IPS DF 6.9 (cell line): Measurements from ENCODE around the gene NKAIN2.

Source experiments
- DNase-seq: peaks from one replicate; pipeline ENCODE4 v3.0.0-alpha.2; 2013; ENCODE audit warnings: low read depth, low spot score
- H3K27ac ChIP-seq: one replicate; pipeline ENCODE4 v1.5.1; 2013; ENCODE audit warnings: low read length, control low read depth
- H3K27me3 ChIP-seq: 2 replicates; pipeline ENCODE4 v1.6.1; 2013; ENCODE audit warnings: mild to moderate bottlenecking, low read length; ENCODE audit not compliant: control insufficient read depth, insufficient read depth
- H3K36me3 ChIP-seq: 2 replicates; pipeline ENCODE4 v1.6.1; 2013; ENCODE audit warnings: low read length; ENCODE audit not compliant: control insufficient read depth, insufficient read depth
- H3K4me1 ChIP-seq: 2 replicates; pipeline ENCODE4 v1.6.1; 2013; ENCODE audit warnings: low read length; ENCODE audit not compliant: control insufficient read depth, insufficient read depth
- H3K4me3 ChIP-seq: 2 replicates; pipeline ENCODE4 v1.5.1; 2013; ENCODE audit warnings: mild to moderate bottlenecking, low read length
- H3K9me3 ChIP-seq: 2 replicates; pipeline ENCODE4 v1.6.1; 2013; ENCODE audit warnings: low read length, inconsistent platforms; ENCODE audit not compliant: control insufficient read depth, insufficient read depth
- WGBS: extraction: QIAGEN DNeasy Blood & Tissue Kit; methylation state at CpG from one replicate; pipeline ENCODE4 v1.1.7; 2013; ENCODE audit warnings: mixed read lengths, missing lambda C conversion rate; ENCODE audit not compliant: insufficient read length, insufficient coverage; 5-methylcytosine and 5-hydroxymethylcytosine counted together

NKAIN2 gene

DNA sequence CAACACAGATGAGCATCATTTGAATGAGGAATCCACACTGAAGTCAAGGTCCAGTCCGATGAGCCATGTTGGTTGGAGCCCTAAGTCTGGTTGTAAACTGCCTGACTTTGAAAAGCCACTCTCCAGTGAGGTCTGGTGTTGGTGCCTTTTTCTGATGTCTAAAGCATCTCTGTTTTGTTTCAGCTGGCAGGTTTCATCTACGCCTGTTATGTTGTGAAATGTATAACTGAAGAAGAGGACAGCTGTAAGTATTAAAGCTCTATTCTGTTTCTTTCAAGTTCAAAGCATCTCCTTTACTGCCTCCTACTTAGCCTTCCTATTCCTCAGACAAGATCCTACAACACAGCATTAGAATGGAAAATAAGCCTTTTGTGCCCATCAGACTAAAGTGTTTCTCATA lies 987.5 kb downstream of the NKAIN2 start:
- no peak for DNase-seq
- Histone ChIP-seq H3K27me3 (no peaks in the 10 kb centered on the region), H3K4me1 (no peaks in the 10 kb centered on the region), H3K36me3 (no peaks in the 10 kb centered on the region), H3K4me3 (no peak overlapping the region), H3K9me3 (no peaks in the 10 kb centered on the region), H3K27ac (no peak overlapping the region)
- WGBS: no CpG with 5 or more reads among the region's 2 CpGs

DNA sequence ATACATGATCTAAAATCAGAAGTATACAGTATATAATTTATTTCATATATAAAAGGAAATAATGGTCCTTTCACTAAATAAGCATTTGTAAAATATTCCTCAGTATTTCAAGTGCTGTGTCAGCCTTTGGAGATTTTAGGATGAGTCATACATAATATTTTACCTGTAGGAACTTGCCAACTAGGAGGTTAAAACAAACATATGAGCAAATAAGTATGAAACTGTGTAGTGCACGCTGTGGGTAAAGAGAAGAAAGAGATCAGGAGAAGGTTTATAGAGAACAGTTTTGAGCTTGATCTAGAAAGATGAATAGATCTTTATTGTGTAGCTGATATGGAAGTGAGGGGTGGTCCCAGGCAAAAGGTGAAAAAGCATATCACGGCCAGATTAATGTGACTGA lies 988.7 kb downstream of the NKAIN2 start:
- no peak for DNase-seq
- no peaks in the 10 kb centered on the region; the same call in 1 of the 2 replicates for H3K4me1 ChIP-seq
- H3K27ac ChIP-seq: no peak overlapping the region
- no peak overlapping the region for H3K4me3 ChIP-seq
- H3K27me3 ChIP-seq: no peaks in the 10 kb centered on the region
- H3K9me3 ChIP-seq: no peaks in the 10 kb centered on the region
- no CpG with 5 or more reads among the region's 2 CpGs for WGBS
- no peaks in the 10 kb centered on the region for H3K36me3 ChIP-seq

DNA sequence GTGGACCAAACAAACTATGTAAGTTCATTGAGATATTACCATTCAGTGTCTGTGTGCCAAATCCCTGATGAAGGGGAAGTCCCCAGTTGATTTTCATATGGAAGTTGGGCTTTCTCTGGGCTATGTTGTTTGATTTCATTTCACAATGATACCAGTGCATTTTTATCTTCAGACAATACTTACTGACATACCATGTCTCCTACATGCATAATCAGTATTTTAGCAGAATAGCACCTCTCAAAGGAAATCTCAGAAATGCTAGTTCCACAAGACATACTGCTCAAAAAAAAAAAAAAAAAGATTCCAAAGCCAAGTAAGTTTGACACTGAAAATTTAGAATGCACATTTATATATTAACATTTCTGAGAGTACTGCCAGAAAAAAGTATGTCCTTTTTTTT lies 989.7 kb downstream of the NKAIN2 start:
- H3K27ac ChIP-seq: no peak overlapping the region
- no peak for DNase-seq
- H3K4me3 ChIP-seq: no peak overlapping the region
- H3K27me3 ChIP-seq: no peaks in the 10 kb centered on the region
- H3K4me1 ChIP-seq: no peaks in the 10 kb centered on the region; the same call in 1 of the 2 replicates
- no peaks in the 10 kb centered on the region for H3K36me3 ChIP-seq
- no peaks in the 10 kb centered on the region for H3K9me3 ChIP-seq

DNA sequence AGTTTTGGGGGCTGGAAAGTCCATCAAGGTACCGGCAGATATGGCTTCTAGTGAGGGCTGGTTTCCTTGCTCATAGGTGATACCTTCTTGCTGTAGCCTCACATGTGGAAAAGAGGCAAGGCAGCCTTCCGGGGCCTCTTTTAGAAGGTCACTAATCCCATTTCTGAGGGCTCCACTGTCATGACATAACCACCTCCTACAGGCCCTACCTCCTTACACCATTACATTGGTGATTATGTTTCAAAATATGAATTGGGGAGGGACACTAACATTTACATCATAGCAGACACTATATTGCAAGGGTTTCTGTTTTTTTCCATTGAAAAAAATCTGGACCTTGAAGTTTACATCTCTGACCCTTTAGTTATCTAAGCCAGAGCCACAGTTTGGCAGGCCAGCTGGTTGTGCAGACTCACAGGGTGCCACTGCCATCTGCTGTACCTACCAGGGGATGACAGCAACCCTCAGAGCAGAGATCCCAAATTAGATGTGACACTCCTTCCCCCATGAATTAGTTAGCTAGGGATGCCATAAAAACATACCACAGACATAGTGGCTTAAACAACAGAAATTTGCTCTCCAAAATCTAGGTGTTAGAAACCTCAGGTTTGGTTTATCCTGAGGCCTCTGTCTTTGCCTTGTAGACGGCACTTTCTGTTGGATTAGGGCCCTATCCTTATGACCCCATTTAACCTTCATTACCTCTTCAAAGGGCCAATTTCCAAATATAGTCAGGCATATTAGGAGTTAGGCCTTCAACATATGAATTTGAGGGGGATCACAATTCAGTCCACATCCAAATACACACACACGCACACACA lies 992.2 kb downstream of the NKAIN2 start:
- Histone ChIP-seq H3K9me3 (no peaks in the 10 kb centered on the region), H3K4me3 (no peak overlapping the region), H3K27me3 (no peaks in the 10 kb centered on the region), H3K36me3 (no peaks in the 10 kb centered on the region), H3K27ac (no peak overlapping the region), H3K4me1 (no peaks in the 10 kb centered on the region; the same call in 1 of the 2 replicates)
- DNase-seq: peak; percentile 7
- no CpG with 5 or more reads among the region's 4 CpGs for WGBS

DNA sequence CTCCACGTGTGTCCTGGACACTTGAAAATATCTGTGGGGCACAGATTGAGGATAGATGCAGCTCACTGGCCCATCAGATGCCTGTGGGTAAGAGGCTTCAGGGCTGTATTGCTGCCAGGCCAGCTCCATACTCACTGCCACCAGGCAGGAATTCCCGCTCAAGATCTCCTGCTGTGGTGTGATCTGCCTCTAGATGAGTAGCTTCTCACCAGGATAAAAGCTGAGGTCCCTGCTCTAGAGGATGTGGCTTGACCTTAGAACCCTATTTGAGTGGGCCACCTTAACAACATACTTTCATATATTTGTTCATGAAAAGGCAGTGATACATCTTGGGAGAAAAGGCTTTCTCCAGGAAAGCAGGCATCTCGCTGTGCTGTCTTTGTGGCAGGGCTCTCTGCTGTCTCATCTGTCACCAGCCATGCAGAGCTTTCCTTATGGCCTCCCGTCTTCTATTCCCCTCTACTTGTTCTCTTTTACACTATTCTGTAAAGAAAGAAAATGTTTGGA lies 992.9 kb downstream of the NKAIN2 start:
- Histone ChIP-seq H3K36me3 (no peaks in the 10 kb centered on the region), H3K27ac (no peak overlapping the region), H3K9me3 (no peaks in the 10 kb centered on the region), H3K4me3 (no peak overlapping the region), H3K27me3 (no peaks in the 10 kb centered on the region), H3K4me1 (no peaks in the 10 kb centered on the region; the same call in 1 of the 2 replicates)
- no peak for DNase-seq
- WGBS: no CpG with 5 or more reads among the region's 4 CpGs

DNA sequence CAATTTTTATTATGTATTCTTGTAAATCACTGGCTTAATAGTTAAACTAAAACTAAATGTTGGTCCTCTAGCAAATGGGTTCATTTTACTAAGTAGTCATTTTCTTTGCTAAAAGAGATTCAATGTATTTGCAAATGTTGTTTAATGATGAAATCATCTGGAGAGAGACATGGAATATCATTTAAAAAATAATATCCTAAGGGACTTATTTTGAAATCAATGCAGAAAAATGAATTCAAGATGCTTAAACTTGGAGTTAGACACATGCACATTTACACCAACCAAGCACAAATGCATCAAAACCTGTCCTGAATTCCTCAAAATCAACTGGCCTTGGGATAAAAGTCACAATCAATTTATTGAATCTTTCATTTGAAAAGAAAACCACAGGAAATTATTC lies 993.6 kb downstream of the NKAIN2 start:
- no peaks in the 10 kb centered on the region; the same call in 1 of the 2 replicates for H3K4me1 ChIP-seq
- no peak overlapping the region for H3K27ac ChIP-seq
- no peak overlapping the region for H3K4me3 ChIP-seq
- no peaks in the 10 kb centered on the region for H3K9me3 ChIP-seq
- no peaks in the 10 kb centered on the region for H3K36me3 ChIP-seq
- no peak for DNase-seq
- no peaks in the 10 kb centered on the region for H3K27me3 ChIP-seq

DNA sequence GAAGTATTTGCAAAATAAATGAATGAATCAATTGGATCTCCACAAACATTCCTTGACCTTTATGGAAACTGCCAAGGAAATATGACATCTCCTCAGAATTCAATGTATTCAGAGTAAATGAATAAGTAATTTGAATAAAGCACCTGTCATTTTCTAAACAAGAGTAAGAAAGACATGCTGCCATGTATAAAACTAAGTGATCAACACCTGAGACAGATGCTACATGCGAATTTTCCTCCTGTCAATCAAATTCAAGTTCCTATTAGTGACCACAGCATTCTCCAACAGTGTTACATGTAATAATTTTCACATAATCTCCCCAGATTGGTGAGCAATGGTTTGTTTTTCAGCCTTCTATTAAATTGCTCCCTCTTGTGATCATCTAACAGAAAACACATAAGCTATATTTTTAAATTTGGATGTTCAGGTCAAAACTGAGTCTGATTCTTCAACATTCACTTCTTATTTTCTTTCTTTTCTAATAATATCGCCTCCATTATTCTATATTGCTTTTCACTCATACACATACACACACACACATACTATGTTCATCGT lies 995.4 kb downstream of the NKAIN2 start:
- Histone ChIP-seq H3K36me3 (no peaks in the 10 kb centered on the region), H3K27me3 (no peaks in the 10 kb centered on the region), H3K4me3 (no peak overlapping the region), H3K4me1 (no peaks in the 10 kb centered on the region; the same call in 1 of the 2 replicates), H3K27ac (no peak overlapping the region), H3K9me3 (no peaks in the 10 kb centered on the region)
- DNase-seq: no peak
- WGBS: 100% methylated on average over 2 of the region's 3 CpGs

DNA sequence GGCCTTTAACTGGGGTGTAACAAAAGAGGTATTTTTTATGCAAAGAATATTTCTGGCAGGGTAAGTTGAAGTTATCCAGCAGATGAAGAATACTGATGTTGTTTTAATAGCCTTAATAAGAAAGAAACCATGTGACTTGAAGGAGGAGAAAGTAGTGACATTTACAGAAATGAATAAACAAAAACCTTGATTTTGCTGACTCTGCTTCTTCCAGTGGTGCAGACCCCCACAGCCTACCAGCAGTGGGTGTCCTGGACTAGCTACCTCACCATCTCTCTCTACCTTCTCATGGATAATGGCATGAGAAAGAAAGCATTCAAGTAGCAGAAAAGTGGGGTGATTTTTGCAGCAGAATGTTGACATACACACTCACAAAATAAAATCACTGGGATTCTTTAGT lies 996.0 kb downstream of the NKAIN2 start:
- no peak for DNase-seq
- Histone ChIP-seq H3K9me3 (no peaks in the 10 kb centered on the region), H3K4me1 (no peaks in the 10 kb centered on the region; the same call in 1 of the 2 replicates), H3K27ac (no peak overlapping the region), H3K27me3 (no peaks in the 10 kb centered on the region), H3K4me3 (no peak overlapping the region), H3K36me3 (no peaks in the 10 kb centered on the region)

DNA sequence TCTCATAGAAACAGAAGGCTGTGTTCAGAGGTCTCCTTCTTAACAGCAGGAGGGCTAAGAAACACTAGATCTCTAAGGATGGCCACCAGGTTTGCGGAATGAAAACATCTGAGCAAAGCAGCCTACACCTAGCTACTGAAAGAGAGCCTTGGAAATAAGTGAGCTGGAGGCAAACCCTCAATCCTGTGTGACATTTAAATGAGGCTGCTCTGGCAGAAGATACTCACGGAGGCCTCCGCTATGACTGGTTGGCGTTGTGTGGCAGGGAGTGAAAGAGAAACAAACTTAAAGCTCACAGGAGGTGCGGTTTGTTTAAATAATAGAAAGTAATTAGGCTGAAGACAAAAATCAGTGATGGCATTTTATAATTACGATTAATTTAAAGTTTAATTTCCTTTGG lies 996.6 kb downstream of the NKAIN2 start:
- Histone ChIP-seq H3K4me3 (no peak overlapping the region), H3K36me3 (no peaks in the 10 kb centered on the region), H3K4me1 (no peaks in the 10 kb centered on the region; the same call in 1 of the 2 replicates), H3K27me3 (no peaks in the 10 kb centered on the region), H3K9me3 (no peaks in the 10 kb centered on the region), H3K27ac (no peak overlapping the region)
- no peak for DNase-seq
- WGBS: 100% methylated on average over 2 of the region's 6 CpGs

DNA sequence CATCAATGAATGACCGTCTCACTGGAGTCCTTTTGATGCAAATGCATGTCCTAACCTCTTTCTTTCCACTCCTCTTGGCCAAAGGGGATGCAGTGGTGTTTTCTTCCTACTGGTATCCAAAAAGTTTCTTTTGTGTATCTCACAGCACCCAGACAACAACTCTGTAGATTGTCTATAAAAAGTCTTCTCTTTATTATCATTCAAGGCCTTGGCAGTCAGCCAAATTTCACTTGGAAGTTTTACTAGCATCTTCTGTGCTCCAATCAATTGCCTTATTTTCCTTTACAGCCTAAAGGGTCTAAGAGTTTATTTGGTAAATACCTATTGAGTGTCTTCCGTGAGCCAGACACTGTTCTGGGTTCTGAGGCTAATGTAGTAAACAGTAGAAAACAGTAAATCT lies 1008.4 kb downstream of the NKAIN2 start:
- Histone ChIP-seq H3K4me3 (no peak overlapping the region), H3K27me3 (no peaks in the 10 kb centered on the region), H3K4me1 (no peaks in the 10 kb centered on the region), H3K36me3 (no peaks in the 10 kb centered on the region), H3K27ac (no peak overlapping the region), H3K9me3 (no peaks in the 10 kb centered on the region)
- no CpG with 5 or more reads among the region's 2 CpGs for WGBS
- no peak for DNase-seq

DNA sequence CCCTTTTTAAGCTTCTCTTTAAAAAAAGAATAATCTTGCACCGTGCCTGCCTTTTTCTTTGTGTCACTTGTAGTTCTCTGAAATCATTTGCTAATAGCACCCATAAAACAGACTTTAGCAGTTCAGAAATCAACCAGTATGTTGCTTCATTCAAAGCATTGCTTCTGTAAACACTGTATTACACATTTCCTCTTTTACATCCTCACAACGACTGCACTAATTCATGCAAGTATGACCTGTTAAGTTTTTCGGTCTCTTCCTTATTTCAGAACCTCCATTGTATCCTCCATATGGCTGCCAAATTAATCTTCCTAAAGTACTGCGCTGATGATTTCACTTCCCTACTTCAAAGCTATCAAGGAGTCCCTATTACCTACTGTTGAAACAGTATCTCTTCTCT lies 1015.7 kb downstream of the NKAIN2 start:
- no peaks in the 10 kb centered on the region for H3K9me3 ChIP-seq
- WGBS: no CpG with 5 or more reads among the region's 4 CpGs
- H3K4me3 ChIP-seq: no peak overlapping the region
- H3K27me3 ChIP-seq: no peaks in the 10 kb centered on the region
- H3K27ac ChIP-seq: no peak overlapping the region
- H3K36me3 ChIP-seq: no peaks in the 10 kb centered on the region
- no peaks in the 10 kb centered on the region for H3K4me1 ChIP-seq
- no peak for DNase-seq
